Thyroid gland (tissue), 4 donors: ENCODE measurements around the gene UBE2QL1. TPM values are rescaled to one million over a fixed set of nuclear protein-coding genes. Genes with fewer than 3 reads are reported as not detected.

Source experiments
- DNase-seq, 2 donors: peaks; one replicate each; pipeline ENCODE4 v3.0.0-alpha.2; 2019
- H3K27ac ChIP-seq, 3 donors: fragments of 200-600 bp; sonication (generic); 1 replicate in 2 of 3; 2 replicates in 1 of 3; pipeline ENCODE4 v1.5.1; 2016 to 2019; ENCODE audit warnings: mild to moderate bottlenecking in 1 of 3, moderate library complexity in 1 of 3
- H3K27me3 ChIP-seq: fragments of 200-600 bp; sonication (generic); one replicate; pipeline ENCODE4 v1.5.1; 2019
- H3K36me3 ChIP-seq, 2 donors: fragments of 200-600 bp; sonication (generic); one replicate each; pipeline ENCODE4 v1.5.1; 2016 to 2019
- H3K4me1 ChIP-seq, 2 donors: fragments of 200-600 bp; sonication (generic); one replicate each; pipeline ENCODE4 v1.5.1; 2017 to 2019
- H3K4me3 ChIP-seq, 3 donors: fragments of 200-600 bp; sonication (generic); replicated peaks in 1 of 3; 1 replicate in 2 of 3; 2 replicates in 1 of 3; pipeline ENCODE4 v1.5.1; 2016; ENCODE audit warnings: mild to moderate bottlenecking in 1 of 3
- H3K9me3 ChIP-seq: fragments of 200-600 bp; sonication (generic); one replicate; pipeline ENCODE4 v1.5.1; 2017
- CTCF ChIP-seq, 6 experiments: fragments of 200-600 bp in 3 of 6; fragments of 450-650 bp in 3 of 6; sonication (generic) in 3 of 6; IDR thresholded peaks; one replicate each; pipeline ENCODE4 v1.5.1; 2016 to 2019; ENCODE audit warnings: antibody characterized with exemption in 6 of 6, mild to moderate bottlenecking in 2 of 6, inconsistent platforms in 1 of 6, moderate library complexity in 1 of 6
- POLR2A ChIP-seq, 2 donors: fragments of 450-650 bp; IDR thresholded peaks; one replicate each; pipeline ENCODE4 v1.6.1; 2017; ENCODE audit warnings: antibody characterized with exemption in 2 of 2, mild to moderate bottlenecking in 2 of 2, moderate library complexity in 1 of 2
- WGBS, 2 donors: methylation state at CpG; one replicate each; pipeline ENCODE4 v1.1.5; 2017; 5-methylcytosine and 5-hydroxymethylcytosine counted together
- intact Hi-C: fragments of 100-400 bp; cut with DNase I; formaldehyde crosslinking; loops from one replicate; pipeline ENCODE4 v1.15.1; 2023
- total RNA-seq, 4 donors: library from RNA; depleted of rRNA; stranded (reverse); fragments of >200 nt; gene quantifications; one replicate each; pipeline ENCODE4 v1.2.3, GENCODE V29; 2016

The UBE2QL1 gene
- total RNA-seq, 4 donors from 2014 or later: 2.0 to 4.0 (median 2.6) TPM

- H3K9me3 ChIP-seq: no peaks in the 10 kb centered on the region
- no peaks in the 10 kb centered on the region for H3K27me3 ChIP-seq
- no peak for DNase-seq
- H3K36me3 ChIP-seq: no peaks in the 10 kb centered on the region
- TF ChIP-seq POLR2A (IDR thresholded peaks at IDR 0.05) (no peak), CTCF (IDR thresholded peaks at IDR 0.05) (no peak)
- 85 to 95% methylated on average over 9 of the region's 9 CpGs for WGBS, 2 donors
- no peak overlapping the region for H3K4me3 ChIP-seq
- no peaks in the 10 kb centered on the region for H3K4me1 ChIP-seq
- no peak overlapping the region for H3K27ac ChIP-seq
- intact Hi-C loops: no loop called here
These were observed 35.3 kb downstream of the UBE2QL1 start for GRCh38 chr5:6483880-6484382.

- WGBS, 2 donors: 78 to 89% methylated on average over 13 of the region's 13 CpGs
- Histone ChIP-seq H3K27ac (no peak overlapping the region), H3K4me3 (no peak overlapping the region), H3K27me3 (no peaks in the 10 kb centered on the region), H3K36me3 (no peaks in the 10 kb centered on the region), H3K4me1 (no peaks in the 10 kb centered on the region), H3K9me3 (no peaks in the 10 kb centered on the region)
- no peak for DNase-seq
- intact Hi-C loops: no loop called here
- no peak for TF ChIP-seq CTCF (IDR thresholded peaks at IDR 0.05)
- no peak for TF ChIP-seq POLR2A (IDR thresholded peaks at IDR 0.05)
These were observed 35.8 kb downstream of the UBE2QL1 start for GRCh38 chr5:6484446-6484845.

- DNase-seq: no peak
- no peak for TF ChIP-seq CTCF (IDR thresholded peaks at IDR 0.05)
- no peak for TF ChIP-seq POLR2A (IDR thresholded peaks at IDR 0.05)
- intact Hi-C loops: no loop called here
- Histone ChIP-seq H3K27ac (no peak overlapping the region), H3K27me3 (no peaks in the 10 kb centered on the region), H3K36me3 (no peaks in the 10 kb centered on the region), H3K4me3 (no peak overlapping the region), H3K4me1 (no peaks in the 10 kb centered on the region), H3K9me3 (no peaks in the 10 kb centered on the region)
- 78 to 80% methylated on average over 5 of the region's 5 CpGs for WGBS, 2 donors
These were observed 36.2 kb downstream of the UBE2QL1 start for GRCh38 chr5:6484899-6485298.

GRCh38 chr5:6485441-6485840 is 36.8 kb downstream of the UBE2QL1 start:
- H3K27ac ChIP-seq: no peak overlapping the region
- H3K4me1 ChIP-seq: no peaks in the 10 kb centered on the region
- WGBS, 2 donors: 39 to 57% methylated on average over 4 of the region's 4 CpGs
- DNase-seq: no peak
- H3K36me3 ChIP-seq: no peaks in the 10 kb centered on the region
- intact Hi-C loops: no loop called here
- H3K9me3 ChIP-seq: no peaks in the 10 kb centered on the region
- TF ChIP-seq POLR2A (IDR thresholded peaks at IDR 0.05): no peak
- no peak for TF ChIP-seq CTCF (IDR thresholded peaks at IDR 0.05)
- H3K27me3 ChIP-seq: no peaks in the 10 kb centered on the region
- no peak overlapping the region for H3K4me3 ChIP-seq

- intact Hi-C loops: no loop called here
- Histone ChIP-seq H3K36me3 (no peaks in the 10 kb centered on the region), H3K4me1 (no peaks in the 10 kb centered on the region), H3K27me3 (no peaks in the 10 kb centered on the region), H3K27ac (no peak overlapping the region), H3K9me3 (no peaks in the 10 kb centered on the region), H3K4me3 (no peak overlapping the region)
- DNase-seq: no peak
- WGBS, 2 donors: 84 to 89% methylated on average over 1 of the region's 1 CpG
- TF ChIP-seq CTCF (IDR thresholded peaks at IDR 0.05): no peak
- TF ChIP-seq POLR2A (IDR thresholded peaks at IDR 0.05): no peak
These were observed 37.4 kb downstream of the UBE2QL1 start for GRCh38 chr5:6486074-6486473.
